Hepatocyte (in vitro differentiated cells): ENCODE data around the gene SLC15A4. TPM values are rescaled to one million over a fixed set of nuclear protein-coding genes. Genes with fewer than 3 reads are reported as not detected.

ENCODE experiments used
- DNase-seq: peaks from one replicate; pipeline ENCODE4 v3.0.0-alpha.2; 2016; ENCODE audit warnings: low spot score
- H2AFZ ChIP-seq: fragments of 200-600 bp; sonication (generic); 2 replicates; pipeline ENCODE4 v1.6.0; 2016; ENCODE audit warnings: antibody characterized with exemption, mild to moderate bottlenecking
- H3K27ac ChIP-seq: fragments of 200-600 bp; sonication (generic); 2 replicates; pipeline ENCODE4 v1.5.1; 2016; ENCODE audit warnings: mild to moderate bottlenecking
- H3K27me3 ChIP-seq: fragments of 200-600 bp; sonication (generic); 2 replicates; pipeline ENCODE4 v1.6.1; 2016
- H3K36me3 ChIP-seq: fragments of 200-600 bp; sonication (generic); replicated peaks from 2 replicates; pipeline ENCODE4 v1.5.1; 2016; ENCODE audit warnings: low read depth; ENCODE audit not compliant: insufficient read depth
- H3K4me1 ChIP-seq: fragments of 200-600 bp; sonication (generic); 2 replicates; pipeline ENCODE4 v1.5.1; 2016; ENCODE audit warnings: mild to moderate bottlenecking, moderate library complexity; ENCODE audit not compliant: insufficient read depth
- H3K4me2 ChIP-seq: fragments of 200-600 bp; sonication (generic); 2 replicates; pipeline ENCODE4 v1.6.0; 2016
- H3K4me3 ChIP-seq: fragments of 200-600 bp; sonication (generic); 2 replicates; pipeline ENCODE4 v1.5.1; 2016; ENCODE audit warnings: mild to moderate bottlenecking
- H3K79me2 ChIP-seq: fragments of 200-600 bp; sonication (generic); 2 replicates; pipeline ENCODE4 v1.6.0; 2017; ENCODE audit warnings: mild to moderate bottlenecking
- H3K9me2 ChIP-seq: fragments of 200-600 bp; sonication (generic); replicated peaks from 2 replicates; pipeline ENCODE4 v1.6.0; 2017; ENCODE audit warnings: mild to moderate bottlenecking; ENCODE audit not compliant: insufficient read depth
- H3K9me3 ChIP-seq: fragments of 200-600 bp; sonication (generic); 2 replicates; pipeline ENCODE4 v1.5.1; 2016; ENCODE audit warnings: low read depth, mild to moderate bottlenecking
- H4K20me1 ChIP-seq: fragments of 200-600 bp; sonication (generic); 2 replicates; pipeline ENCODE4 v1.6.0; 2016; ENCODE audit warnings: mild to moderate bottlenecking; ENCODE audit not compliant: insufficient read depth, poor library complexity, severe bottlenecking
- CTCF ChIP-seq: fragments of 200-600 bp; sonication (generic); IDR thresholded peaks from 2 replicates; pipeline ENCODE4 v1.5.1; 2016; ENCODE audit warnings: antibody characterized with exemption, mild to moderate bottlenecking; ENCODE audit not compliant: poor library complexity
- EZH2 ChIP-seq: fragments of 200-600 bp; sonication (generic); IDR thresholded peaks from 2 replicates; pipeline ENCODE4 v1.6.1; 2016; ENCODE audit warnings: antibody characterized with exemption, mild to moderate bottlenecking, borderline replicate concordance
- EZH2phosphoT487 ChIP-seq: fragments of 200-600 bp; sonication (generic); IDR thresholded peaks from one replicate; pipeline ENCODE4 v1.6.1; 2018; ENCODE audit warnings: antibody characterized with exemption, mild to moderate bottlenecking, low read depth, moderate library complexity; ENCODE audit not compliant: unreplicated experiment, severe bottlenecking
- WGBS: methylation state at CpG from one replicate; pipeline ENCODE4 v1.1.6; 2016; ENCODE audit warnings: low lambda C conversion rate; ENCODE audit errors: missing lambda C conversion rate; 5-methylcytosine and 5-hydroxymethylcytosine counted together
- polyA plus RNA-seq: library from polyadenylated mRNA; unstranded; fragments of >200 nt; fragmentation: Nextera tagmentation; extraction: Ambion mirVana; gene quantifications from 2 replicates; pipeline ENCODE4 v1.2.1, GENCODE V29; 2016
- total RNA-seq: library from RNA; depleted of rRNA; stranded (reverse); fragments of >200 nt; gene quantifications from 2 replicates; pipeline ENCODE4 v1.2.3, GENCODE V29; 2014

SLC15A4 gene
- total and polyA plus RNA-seq, 2 experiments from 2014 or later: 33.6 to 48.5 TPM

DNA sequence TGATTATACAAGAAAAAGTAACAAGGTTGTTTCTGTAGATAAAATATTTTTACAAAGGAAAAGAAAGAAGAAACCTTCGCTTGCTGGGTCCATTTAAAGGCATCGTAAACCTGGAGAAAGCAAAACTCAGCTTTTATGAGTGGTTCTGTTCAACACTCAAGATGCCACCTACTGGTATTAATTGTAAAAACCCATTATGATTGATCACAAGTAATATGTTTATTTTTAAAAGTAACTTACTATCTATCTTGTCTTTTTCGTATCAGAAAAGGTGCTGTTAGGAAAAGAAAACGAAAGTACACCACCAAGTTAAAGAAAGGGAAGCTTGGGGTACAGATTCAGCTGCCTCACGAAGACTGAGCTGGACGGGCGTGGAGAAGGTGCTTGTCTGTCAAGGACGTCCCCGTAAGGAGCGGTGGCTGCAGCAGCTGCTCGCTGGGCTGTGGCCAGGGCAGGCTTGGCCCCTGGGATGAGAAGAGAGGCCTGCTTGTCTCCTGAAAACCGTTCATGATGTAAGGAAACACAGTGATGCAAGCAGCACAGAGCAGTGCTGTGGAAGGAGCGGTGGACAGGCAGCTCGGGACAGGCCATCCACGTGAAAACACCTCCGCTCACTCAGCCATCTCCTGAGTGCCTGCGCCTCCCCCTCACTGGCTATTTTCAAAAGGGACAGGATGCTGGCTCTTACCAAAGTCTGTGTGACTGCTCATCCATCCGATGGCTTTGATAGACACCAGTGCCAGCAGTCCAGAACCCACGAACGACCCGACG, 25.0 kb downstream of the SLC15A4 start:
- Histone ChIP-seq H3K9me3 (no peaks in the 10 kb centered on the region), H3K4me3 (no peak overlapping the region), H2AFZ (no peak overlapping the region), H4K20me1 (peaks cover 8% of the 10 kb centered on the region), H3K79me2 (peaks cover 10% of the 10 kb centered on the region), H3K27me3 (no peaks in the 10 kb centered on the region), H3K27ac (no peak overlapping the region), H3K36me3 (peaks cover 3% of the 10 kb centered on the region), H3K4me2 (no peak overlapping the region), H3K9me2 (no peaks in the 10 kb centered on the region), H3K4me1 (no peaks in the 10 kb centered on the region)
- DNase-seq: no peak
- TF ChIP-seq EZH2phosphoT487: no peak
- TF ChIP-seq CTCF: peak; percentile 35
- TF ChIP-seq EZH2: no peak
- WGBS: 84% methylated on average over 22 of the region's 22 CpGs

- H4K20me1 ChIP-seq: peaks cover 6% of the 10 kb centered on the region
Measured at GRCh38 chr12:128797119-128798118, 26.3 kb downstream of the SLC15A4 start.

More at GRCh38 chr12:128797119-128798118, 26.3 kb downstream of the SLC15A4 start:
- no peak overlapping the region for H3K4me2 ChIP-seq
- peaks cover 3% of the 10 kb centered on the region for H3K36me3 ChIP-seq
- H3K9me3 ChIP-seq: no peaks in the 10 kb centered on the region
- H3K27me3 ChIP-seq: no peaks in the 10 kb centered on the region
- WGBS: 85% methylated on average over 20 of the region's 20 CpGs
- TF ChIP-seq EZH2phosphoT487 (no peak), EZH2 (no peak), CTCF (no peak)
- no peaks in the 10 kb centered on the region for H3K4me1 ChIP-seq
- H3K79me2 ChIP-seq: peaks cover 4% of the 10 kb centered on the region
- DNase-seq: no peak
- no peak overlapping the region for H3K27ac ChIP-seq
- no peak overlapping the region for H2AFZ ChIP-seq
- H3K4me3 ChIP-seq: no peak overlapping the region
- H3K9me2 ChIP-seq: no peaks in the 10 kb centered on the region
